ENCODE data around the gene SERPINB4. TPM values are rescaled to one million over a fixed set of nuclear protein-coding genes. Genes with fewer than 3 reads are reported as not detected.

Gene SERPINB4
- total RNA-seq, 1 donor from 2014 or later: not detected

- Histone ChIP-seq H3K36me3 (no peaks in the 10 kb centered on the region), H3K27me3 (ENCODE audit: low read depth) (no peaks in the 10 kb centered on the region), H3K9me3 (no peaks in the 10 kb centered on the region), H3K4me3 (no peak overlapping the region), H3K27ac (no peak overlapping the region), H3K4me1 (no peaks in the 10 kb centered on the region)
- intact Hi-C loops (cut with DNase I): no loop called here
- DNase-seq (no peak), ATAC-seq (no peak)
- TF ChIP-seq, protein P1, sequence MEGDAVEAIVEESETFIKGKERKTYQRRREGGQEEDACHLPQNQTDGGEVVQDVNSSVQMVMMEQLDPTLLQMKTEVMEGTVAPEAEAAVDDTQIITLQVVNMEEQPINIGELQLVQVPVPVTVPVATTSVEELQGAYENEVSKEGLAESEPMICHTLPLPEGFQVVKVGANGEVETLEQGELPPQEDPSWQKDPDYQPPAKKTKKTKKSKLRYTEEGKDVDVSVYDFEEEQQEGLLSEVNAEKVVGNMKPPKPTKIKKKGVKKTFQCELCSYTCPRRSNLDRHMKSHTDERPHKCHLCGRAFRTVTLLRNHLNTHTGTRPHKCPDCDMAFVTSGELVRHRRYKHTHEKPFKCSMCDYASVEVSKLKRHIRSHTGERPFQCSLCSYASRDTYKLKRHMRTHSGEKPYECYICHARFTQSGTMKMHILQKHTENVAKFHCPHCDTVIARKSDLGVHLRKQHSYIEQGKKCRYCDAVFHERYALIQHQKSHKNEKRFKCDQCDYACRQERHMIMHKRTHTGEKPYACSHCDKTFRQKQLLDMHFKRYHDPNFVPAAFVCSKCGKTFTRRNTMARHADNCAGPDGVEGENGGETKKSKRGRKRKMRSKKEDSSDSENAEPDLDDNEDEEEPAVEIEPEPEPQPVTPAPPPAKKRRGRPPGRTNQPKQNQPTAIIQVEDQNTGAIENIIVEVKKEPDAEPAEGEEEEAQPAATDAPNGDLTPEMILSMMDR (IDR thresholded peaks at IDR 0.05): no peak
Observed at GRCh38 chr18:63603355-63603754, 40.7 kb downstream of the SERPINB4 start.

GRCh38 chr18:63596964-63597363, 47.1 kb downstream of the SERPINB4 start:
- no peak for ATAC-seq
- no peak overlapping the region for H3K27ac ChIP-seq
- H3K4me3 ChIP-seq: no peak overlapping the region
- no peaks in the 10 kb centered on the region for H3K36me3 ChIP-seq
- intact Hi-C loops (cut with DNase I): no loop called here
- H3K9me3 ChIP-seq: no peaks in the 10 kb centered on the region
- no peaks in the 10 kb centered on the region for H3K4me1 ChIP-seq
- no peaks in the 10 kb centered on the region for H3K27me3 ChIP-seq (ENCODE audit: low read depth)
- DNase-seq: no peak
- TF ChIP-seq, protein P1 (IDR thresholded peaks at IDR 0.05): no peak

DNA sequence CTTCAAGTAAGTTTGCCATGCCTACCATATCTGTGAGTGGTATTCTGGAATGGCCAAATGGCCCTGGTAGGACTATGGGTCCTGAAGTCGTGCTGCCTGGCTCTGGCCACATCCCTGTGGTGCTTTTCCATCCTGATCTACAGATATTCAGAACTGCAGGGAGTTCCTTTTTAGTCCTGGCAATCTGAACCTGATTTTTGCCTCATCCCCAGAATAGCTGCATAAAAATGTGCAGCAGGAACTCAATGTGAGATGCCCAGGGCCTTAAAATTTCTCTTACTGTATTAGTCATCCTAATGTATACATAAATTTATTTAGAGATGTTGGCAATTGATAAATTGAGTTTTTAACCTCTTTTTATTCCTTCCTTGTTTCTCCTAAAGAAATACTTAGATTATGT, 51.6 kb downstream of the SERPINB4 start:
- H3K36me3 ChIP-seq: no peaks in the 10 kb centered on the region
- H3K9me3 ChIP-seq: no peaks in the 10 kb centered on the region
- ATAC-seq: no peak
- no peak overlapping the region for H3K4me3 ChIP-seq
- no peaks in the 10 kb centered on the region for H3K27me3 ChIP-seq (ENCODE audit: low read depth)
- TF ChIP-seq, protein P1 (IDR thresholded peaks at IDR 0.05): no peak
- intact Hi-C loops (cut with DNase I): no loop called here
- H3K4me1 ChIP-seq: no peaks in the 10 kb centered on the region
- DNase-seq: no peak
- no peak overlapping the region for H3K27ac ChIP-seq

DNA sequence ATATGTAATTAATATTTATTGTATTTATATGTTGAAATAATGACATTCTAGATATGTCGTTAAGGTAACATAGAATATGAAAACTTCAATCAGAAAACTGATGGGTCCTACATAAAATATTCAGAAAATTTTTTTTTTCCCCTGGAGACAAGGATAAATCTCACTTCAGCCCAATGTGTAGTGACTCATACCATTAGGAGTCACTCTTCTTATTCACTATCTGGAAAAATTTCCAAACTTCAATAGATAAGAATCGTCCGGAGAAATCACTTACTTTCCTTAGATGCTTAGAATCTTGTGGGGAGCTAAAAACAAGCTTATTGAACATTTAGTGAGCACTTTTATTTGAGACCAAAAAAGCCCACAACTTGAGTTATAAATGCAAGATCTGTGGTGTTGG, 52.3 kb downstream of the SERPINB4 start:
- no peak overlapping the region for H3K27ac ChIP-seq
- no peak overlapping the region for H3K4me3 ChIP-seq
- no peak for DNase-seq
- H3K4me1 ChIP-seq: no peaks in the 10 kb centered on the region
- no peaks in the 10 kb centered on the region for H3K27me3 ChIP-seq (ENCODE audit: low read depth)
- no peaks in the 10 kb centered on the region for H3K36me3 ChIP-seq
- intact Hi-C loops (cut with DNase I): no loop called here
- H3K9me3 ChIP-seq: no peaks in the 10 kb centered on the region
- TF ChIP-seq, protein P1 (IDR thresholded peaks at IDR 0.05): no peak
- ATAC-seq: no peak

DNA sequence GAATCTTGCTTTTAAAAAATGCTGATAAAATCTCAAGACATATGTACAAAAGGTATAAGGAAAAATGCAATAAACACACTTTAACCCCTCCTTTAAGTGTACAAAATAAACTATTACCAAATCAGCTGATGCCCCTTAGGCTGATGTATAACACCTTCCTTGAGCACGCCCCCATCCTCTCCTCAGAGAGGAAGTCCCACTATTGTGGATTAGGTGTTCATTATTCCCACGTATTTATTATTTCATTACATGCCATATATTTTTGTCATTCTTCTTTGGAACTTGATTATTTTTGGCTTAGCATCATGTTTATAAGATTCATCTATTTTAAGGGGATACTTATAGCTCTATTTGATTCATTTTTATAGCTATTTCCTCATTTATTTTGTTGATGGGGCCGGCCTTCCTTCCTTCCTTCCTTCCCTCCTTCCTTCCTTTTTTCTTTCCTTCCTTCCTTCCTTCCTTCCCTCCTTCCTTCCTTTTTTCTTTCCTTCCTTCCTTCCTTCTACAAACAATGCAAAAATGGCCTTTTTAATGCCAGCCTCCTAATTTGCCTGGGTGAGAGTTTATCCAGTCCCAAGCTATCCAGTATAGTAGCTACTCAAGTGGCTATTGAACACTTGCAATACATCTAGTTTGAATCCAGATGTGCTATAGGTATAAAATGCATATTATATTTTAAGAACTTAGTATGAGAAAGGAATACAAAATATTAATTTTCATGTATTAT, 52.9 kb downstream of the SERPINB4 start:
- Histone ChIP-seq H3K4me1 (no peaks in the 10 kb centered on the region), H3K4me3 (no peak overlapping the region), H3K27ac (no peak overlapping the region), H3K27me3 (ENCODE audit: low read depth) (no peaks in the 10 kb centered on the region), H3K9me3 (no peaks in the 10 kb centered on the region), H3K36me3 (no peaks in the 10 kb centered on the region)
- DNase-seq (no peak), ATAC-seq (no peak)
- TF ChIP-seq, protein P1 (IDR thresholded peaks at IDR 0.05): no peak
- intact Hi-C loops (cut with DNase I): no loop called here
